Gastroesophageal sphincter (tissue), 3 donors: ENCODE measurements around the gene PLEKHB1.

ENCODE experiments used
- POLR2A ChIP-seq, 2 donors: fragments of 450-650 bp; IDR thresholded peaks; one replicate each; pipeline ENCODE4 v1.6.1; 2017; ENCODE audit warnings: antibody characterized with exemption in 2 of 2, mild to moderate bottlenecking in 2 of 2, moderate library complexity in 1 of 2
- POLR2AphosphoS5 ChIP-seq: sonication (generic); formaldehyde crosslinking; IDR thresholded peaks from one replicate; pipeline ENCODE4 v1.6.1; 2017; ENCODE audit warnings: antibody characterized with exemption
- TF ChIP-seq, protein P1 (sequence below), 4 experiments: fragments of 200-600 bp in 2 of 4; fragments of 450-650 bp in 2 of 4; sonication (generic) in 1 of 4; IDR thresholded peaks; one replicate each; pipeline ENCODE4 v1.5.1; 2017 to 2019; ENCODE audit warnings: antibody characterized with exemption in 4 of 4, mild to moderate bottlenecking in 2 of 4, moderate library complexity in 2 of 4

- TF ChIP-seq POLR2A (IDR thresholded peaks at IDR 0.05) (no peak), POLR2AphosphoS5 (no peak)
- TF ChIP-seq, protein P1, sequence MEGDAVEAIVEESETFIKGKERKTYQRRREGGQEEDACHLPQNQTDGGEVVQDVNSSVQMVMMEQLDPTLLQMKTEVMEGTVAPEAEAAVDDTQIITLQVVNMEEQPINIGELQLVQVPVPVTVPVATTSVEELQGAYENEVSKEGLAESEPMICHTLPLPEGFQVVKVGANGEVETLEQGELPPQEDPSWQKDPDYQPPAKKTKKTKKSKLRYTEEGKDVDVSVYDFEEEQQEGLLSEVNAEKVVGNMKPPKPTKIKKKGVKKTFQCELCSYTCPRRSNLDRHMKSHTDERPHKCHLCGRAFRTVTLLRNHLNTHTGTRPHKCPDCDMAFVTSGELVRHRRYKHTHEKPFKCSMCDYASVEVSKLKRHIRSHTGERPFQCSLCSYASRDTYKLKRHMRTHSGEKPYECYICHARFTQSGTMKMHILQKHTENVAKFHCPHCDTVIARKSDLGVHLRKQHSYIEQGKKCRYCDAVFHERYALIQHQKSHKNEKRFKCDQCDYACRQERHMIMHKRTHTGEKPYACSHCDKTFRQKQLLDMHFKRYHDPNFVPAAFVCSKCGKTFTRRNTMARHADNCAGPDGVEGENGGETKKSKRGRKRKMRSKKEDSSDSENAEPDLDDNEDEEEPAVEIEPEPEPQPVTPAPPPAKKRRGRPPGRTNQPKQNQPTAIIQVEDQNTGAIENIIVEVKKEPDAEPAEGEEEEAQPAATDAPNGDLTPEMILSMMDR (IDR thresholded peaks at IDR 0.05) = no peak
These were observed 33.7 kb upstream of the PLEKHB1 start for GRCh38 chr11:73612601-73613140.
